Astrocyte (in vitro differentiated cells and primary cell): ENCODE data around the gene SIVA1.

Experiments used
- EZH2 ChIP-seq: IDR thresholded peaks from 2 replicates; pipeline ENCODE4 v1.6.1; 2012; ENCODE audit warnings: mild to moderate bottlenecking, low read length, inconsistent platforms; ENCODE audit not compliant: insufficient read depth
- TF ChIP-seq, protein P1 (sequence below): IDR thresholded peaks from 2 replicates; pipeline ENCODE4 v1.5.1; 2011; ENCODE audit warnings: low read depth, mild to moderate bottlenecking, inconsistent platforms, low read length, moderate library complexity; ENCODE audit not compliant: insufficient read depth

DNA sequence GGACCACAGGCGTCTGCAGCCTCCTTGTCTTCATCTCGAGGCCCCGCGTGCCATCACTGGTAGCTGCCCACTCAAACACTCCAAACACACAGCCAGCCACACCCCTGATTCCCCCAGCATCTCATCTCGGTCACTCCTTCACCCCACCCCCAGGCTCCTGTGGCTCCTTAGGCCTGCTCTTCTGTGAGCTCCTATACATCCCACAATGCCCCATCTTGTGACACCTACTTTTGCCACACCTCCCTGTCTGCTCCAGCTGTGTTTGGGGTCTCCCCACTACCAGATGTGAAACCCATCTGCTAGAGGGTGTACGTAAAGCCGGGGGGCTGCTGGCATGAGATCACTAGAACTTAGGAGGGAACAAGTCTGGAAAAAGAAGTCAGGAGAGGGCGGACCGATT is 38.5 kb downstream of the SIVA1 start:
- TF ChIP-seq, protein P1, sequence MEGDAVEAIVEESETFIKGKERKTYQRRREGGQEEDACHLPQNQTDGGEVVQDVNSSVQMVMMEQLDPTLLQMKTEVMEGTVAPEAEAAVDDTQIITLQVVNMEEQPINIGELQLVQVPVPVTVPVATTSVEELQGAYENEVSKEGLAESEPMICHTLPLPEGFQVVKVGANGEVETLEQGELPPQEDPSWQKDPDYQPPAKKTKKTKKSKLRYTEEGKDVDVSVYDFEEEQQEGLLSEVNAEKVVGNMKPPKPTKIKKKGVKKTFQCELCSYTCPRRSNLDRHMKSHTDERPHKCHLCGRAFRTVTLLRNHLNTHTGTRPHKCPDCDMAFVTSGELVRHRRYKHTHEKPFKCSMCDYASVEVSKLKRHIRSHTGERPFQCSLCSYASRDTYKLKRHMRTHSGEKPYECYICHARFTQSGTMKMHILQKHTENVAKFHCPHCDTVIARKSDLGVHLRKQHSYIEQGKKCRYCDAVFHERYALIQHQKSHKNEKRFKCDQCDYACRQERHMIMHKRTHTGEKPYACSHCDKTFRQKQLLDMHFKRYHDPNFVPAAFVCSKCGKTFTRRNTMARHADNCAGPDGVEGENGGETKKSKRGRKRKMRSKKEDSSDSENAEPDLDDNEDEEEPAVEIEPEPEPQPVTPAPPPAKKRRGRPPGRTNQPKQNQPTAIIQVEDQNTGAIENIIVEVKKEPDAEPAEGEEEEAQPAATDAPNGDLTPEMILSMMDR, result no peak
- no peak for TF ChIP-seq EZH2
